HG03064 (cell line): ENCODE measurements around the gene HOXB9.

ENCODE experiments used
- ATAC-seq: cut with Tn5 transposase; IDR thresholded peaks from one replicate; pipeline ENCODE4 v1.9.1; 2021; ENCODE audit warnings: low read depth; ENCODE audit not compliant: unreplicated experiment

The HOXB9 gene

DNA sequence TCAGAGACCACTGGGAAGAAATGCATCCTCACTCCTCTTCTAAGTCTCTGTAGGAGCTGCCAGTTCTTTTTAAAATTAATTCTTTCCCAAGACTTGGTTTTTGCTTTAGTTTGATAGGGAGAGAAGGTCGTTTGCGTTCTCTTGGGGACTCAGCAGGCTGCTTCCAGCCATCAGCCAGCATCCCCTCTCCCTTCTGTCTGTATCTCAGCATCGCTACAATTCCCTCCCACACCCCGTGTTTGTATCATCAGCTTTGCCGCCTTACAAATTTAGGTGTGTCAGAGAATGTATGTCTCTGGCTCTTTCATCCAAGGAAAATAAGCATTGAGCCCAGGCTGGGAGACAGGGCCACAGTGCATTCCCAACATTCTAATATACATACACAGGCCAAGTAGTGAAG lies 26.8 kb downstream of the HOXB9 start:
- ATAC-seq: no peak

DNA sequence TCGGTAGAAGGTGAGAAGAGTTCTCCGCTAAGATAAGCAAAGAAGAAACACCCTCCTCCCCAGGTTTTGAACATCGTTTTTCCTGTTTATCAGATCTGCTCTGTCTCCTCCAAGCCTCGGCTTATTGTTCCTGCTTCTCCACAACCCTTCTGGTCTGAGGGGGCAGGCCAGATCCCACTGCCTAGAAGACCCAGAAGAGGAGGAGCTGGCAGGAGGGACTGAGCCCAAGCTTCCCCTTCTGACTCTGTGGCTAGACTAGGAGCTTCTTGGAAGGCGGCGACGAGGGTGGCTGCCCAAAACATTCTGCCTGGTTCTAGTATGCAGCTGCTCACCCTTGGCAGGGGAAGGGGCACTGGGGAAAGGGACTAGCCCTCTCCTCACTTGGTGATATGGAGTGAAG lies 27.4 kb downstream of the HOXB9 start:
- ATAC-seq: no peak

- no peak for ATAC-seq
Observed at GRCh38 chr17:48597778-48598631, 28.2 kb downstream of the HOXB9 start.

GRCh38 chr17:48597528-48597777 lies 28.7 kb downstream of the HOXB9 start:
- no peak for ATAC-seq

DNA sequence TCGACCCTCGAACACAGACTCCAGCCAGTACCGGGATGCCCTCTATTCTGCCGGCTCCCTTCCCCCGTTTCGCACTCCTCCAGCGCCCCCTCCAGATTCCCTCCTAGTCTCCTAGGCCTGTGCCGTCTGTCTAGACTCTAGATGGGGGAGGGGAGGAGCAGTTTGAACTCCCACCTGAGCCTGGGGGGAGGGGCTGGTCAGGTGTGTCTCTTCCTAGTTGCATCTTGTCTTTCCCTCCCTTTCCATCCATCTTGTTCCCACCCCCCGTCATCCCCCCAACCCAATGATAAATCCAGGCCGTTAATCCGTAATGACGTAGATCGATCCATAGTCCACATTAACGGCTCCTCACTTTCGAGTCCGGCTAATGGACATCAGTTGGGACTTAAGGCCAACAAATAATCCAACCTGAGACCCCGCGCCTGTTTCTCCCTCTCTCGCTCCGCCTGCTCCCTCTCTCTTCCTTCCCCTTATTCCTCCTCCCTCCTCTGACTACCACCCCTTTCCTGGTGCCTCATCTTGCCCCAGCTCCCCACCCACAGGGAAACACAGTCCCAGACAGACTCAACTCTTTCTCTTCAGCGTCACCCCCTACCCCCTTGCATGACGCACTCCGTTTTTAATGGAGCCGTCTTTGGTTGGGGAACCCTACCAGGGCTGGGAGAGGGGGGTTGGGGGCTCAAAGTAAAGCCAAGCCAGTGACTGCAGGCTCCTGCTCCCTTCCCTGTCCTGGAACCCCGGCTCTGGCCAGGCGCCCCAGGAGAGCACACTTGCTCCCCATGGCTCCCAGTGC lies 29.2 kb downstream of the HOXB9 start:
- no peak for ATAC-seq

- no peak for ATAC-seq
Observed at GRCh38 chr17:48596000-48596734, 30.0 kb downstream of the HOXB9 start.

DNA sequence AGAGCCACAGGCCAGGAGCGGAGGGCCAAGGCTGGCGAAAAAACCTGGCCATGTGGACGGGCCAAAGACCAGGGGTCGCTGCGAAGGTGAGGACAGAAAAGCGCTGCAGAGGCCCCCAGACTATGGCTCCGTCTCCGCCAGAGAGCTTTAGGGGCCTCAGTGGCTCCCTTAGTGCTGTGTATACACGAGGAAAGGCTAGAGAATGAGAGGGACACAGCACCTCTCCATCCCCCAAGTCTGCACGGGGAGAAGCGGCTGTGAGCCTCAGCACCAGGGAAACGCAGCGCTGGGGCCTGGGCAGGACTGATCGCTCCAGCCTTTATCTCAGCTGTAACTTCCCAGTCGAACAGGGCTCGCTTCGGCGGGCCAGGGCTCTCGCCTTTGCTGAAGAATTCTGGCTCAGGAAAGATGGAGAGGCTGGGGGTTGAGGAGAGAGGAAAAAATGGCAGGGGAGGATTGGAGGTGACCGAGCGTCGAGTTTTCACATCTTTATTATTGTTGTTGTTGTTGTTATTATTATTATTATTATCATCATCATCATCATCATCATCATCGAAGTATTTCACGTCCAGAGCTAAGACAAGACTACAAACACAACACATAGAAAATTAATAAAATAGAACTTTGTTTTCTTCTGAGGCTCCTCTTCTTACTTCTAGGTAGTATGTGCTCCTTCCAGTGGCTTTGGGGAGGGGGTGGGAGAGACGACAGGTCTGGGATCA lies 30.7 kb downstream of the HOXB9 start:
- no peak for ATAC-seq

DNA sequence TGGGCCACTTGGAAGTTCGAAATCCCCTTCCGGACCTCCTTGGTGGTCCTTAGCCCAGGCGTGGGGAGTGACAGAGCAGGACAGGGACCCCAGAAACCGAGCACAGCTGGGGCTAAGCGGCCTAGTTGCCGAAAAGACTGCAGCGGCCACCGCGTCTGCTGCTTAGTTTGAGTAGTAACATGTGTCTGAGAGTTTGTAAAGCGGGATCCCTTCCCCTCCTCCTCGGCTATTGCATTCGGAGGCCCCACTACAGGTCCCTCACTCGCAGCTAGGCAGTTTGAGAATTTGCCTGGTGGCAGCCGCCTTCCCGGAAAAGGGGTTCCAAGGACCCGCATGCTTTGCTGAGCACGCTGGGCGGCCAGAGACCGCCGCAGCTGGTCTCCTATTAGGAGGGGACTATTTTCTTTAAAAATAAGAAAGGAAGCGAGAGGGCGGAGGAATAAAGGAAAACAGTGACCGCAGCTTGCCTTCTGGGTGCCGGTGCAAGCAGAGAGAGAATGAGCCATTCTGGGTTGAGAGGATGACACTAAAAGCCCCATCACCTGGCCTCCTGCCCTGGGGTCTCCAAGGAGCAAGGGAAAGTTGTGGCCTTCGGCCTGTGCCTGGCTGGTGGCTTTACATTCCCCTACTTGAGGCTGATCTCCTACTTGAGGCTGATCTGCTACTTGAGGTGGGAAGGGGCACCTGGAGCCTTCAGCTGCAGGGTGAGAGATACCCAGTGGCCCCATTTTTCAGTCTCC lies 31.4 kb downstream of the HOXB9 start:
- ATAC-seq: no peak

- ATAC-seq: no peak
Observed at GRCh38 chr17:48593840-48594537, 32.2 kb downstream of the HOXB9 start.

- no peak for ATAC-seq
Observed at GRCh38 chr17:48593126-48593829, 32.9 kb downstream of the HOXB9 start, which contains the start of gene HOXB5. TSS of gene HOXB5 (minus strand) at chr17:48593779. CDS start at chr17:48593682, 97 bp downstream.

- no peak for ATAC-seq
Observed at GRCh38 chr17:48592577-48592976, 33.6 kb downstream of the HOXB9 start.

DNA sequence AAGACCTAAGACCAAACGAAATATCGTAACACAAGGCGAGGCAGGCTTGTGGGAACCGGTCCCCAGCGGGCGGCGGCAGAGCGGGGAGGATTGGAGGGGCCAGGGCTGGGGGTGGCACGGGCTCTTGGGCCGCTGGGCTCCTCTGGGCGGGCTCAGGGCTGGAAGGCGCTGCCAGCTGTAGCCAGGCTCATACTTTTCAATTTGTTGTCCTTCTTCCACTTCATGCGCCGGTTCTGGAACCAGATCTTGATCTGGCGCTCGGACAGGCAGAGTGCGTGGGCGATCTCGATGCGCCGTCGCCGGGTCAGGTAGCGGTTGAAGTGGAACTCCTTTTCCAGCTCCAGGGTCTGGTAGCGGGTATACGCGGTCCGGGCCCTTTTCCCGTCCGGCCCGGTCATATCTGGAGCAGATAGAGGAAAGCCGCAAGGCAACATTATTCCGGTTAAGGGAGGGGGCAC lies 34.1 kb downstream of the HOXB9 start:
- no peak for ATAC-seq

DNA sequence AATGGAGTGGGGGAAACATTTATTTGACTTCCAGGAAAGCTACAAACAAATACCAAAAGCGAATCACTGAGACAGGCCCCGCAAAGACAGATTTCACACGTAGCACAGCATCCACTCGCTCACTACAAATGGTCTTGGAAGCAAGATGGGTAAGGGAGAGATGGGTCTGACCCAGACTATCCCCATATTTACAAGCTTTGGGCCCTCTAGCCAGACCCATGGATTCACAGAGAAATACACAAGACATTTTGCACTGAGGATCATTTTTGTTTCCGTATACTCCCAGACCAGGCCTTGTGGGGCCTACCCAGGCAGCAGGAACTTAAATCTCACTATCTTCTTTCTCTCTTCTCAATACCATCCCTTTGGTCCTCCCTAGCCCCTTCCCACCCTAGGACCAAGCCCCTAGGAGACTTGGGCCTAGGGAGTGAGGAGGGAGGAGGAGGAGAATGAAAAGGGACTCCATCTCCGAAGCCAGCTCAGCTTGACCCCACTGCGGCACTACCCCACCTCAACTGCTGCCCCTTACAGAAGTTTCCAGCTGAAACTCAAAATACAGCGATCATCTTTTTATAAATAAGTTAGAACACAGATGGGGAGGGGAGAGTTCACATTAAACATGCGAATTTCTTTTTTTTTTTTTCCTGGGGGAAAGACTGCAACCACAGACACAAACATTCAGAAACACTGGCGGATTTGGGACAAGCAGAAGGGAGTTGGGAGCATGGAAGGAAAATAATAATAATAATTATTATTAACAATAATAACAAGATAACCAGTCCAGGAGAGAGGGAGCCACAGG lies 34.7 kb downstream of the HOXB9 start:
- no peak for ATAC-seq

DNA sequence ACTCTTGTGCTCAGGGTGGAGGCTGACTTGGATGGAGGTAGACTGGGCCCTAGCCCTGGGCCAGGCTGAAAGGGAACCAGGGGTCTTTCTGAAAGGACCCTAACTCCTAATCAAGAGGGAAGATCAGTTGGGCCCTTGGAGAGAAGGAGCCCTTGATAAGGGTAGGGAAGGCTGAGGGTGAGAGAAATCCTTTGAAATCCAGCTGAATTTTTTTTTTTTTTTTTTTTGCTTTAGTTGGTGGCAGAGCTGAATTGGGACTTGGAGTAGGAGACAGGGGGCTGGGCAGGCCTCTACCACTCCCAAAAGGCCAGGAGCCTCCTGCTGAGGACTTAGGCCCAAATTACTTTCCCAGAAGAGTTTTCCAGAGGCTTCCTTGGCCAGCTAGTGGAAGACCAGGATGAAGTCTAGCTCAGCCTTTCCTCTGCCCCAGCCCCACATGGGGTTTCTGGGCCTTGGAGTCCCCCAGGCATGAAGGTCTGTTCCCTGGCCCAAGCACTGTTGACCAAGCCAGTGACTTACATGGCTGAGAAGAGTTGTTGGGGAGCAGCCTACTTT lies 35.5 kb downstream of the HOXB9 start:
- ATAC-seq: no peak

GRCh38 chr17:48589831-48590606 lies 36.1 kb downstream of the HOXB9 start, which contains the start of gene HOXB3:
TSS of gene HOXB3 (minus strand) at chr17:48590241. CDS start at chr17:48552474, 37,767 bp downstream.
- ATAC-seq: no peak

DNA sequence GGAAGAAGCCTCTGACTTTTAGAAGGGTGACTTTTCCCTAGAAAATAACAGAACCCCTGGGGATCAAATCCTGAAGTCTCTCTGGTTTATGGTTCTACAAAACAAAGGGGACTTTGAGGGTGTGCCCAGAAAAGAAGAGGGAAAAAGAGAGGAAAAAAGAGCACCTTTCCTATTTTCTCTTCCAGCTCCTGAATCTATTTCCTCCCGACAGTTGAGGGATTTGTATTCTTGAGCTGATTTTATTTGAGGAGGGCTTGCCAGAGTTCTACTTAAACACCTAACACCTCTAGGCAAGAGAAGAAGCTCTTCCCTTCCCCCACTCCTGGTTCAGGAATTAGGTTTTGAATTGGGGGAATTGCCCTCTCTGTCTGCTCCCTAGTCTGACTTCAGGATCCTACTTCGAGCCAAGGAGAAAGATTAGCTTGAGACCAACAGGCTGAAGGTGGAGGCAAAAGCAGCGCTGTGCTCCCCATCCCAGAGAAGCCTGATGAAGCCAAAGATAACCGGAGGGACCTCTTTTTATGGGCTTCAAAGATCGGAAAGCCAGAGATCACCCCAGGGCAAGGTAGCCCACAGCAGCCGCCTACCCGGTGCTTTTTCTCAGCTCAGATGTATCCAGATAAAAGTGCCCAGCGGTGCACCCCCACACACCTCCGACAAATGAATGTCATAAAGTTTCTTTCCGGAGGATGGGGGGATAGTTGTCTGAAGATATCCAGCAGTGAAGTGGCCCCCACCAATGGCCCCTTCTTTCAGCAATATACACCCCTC lies 36.9 kb downstream of the HOXB9 start:
- no peak for ATAC-seq
